RWPE1 (cell line): ENCODE data around the gene TWSG1.

ENCODE experiments used
- CTCF ChIA-PET: fragments of 350-600 bp; sonication (Branson Sonifier 250); formaldehyde crosslinking; extraction: SDS; loops from one replicate; lab custom pipeline; 2021; lab: Yijun Ruan, JAX
- POLR2A ChIA-PET: fragments of 400-600 bp; formaldehyde crosslinking; extraction: SDS; loops from one replicate; lab custom pipeline; 2020; ENCODE audit warnings: antibody characterized with exemption; ENCODE audit not compliant: low non-redundant PET; lab: Yijun Ruan, JAX
- DNase-seq: peaks from one replicate; pipeline ENCODE4 v3.0.0; 2012; ENCODE audit warnings: low spot score
- H3K27ac ChIP-seq: fragments of 450-650 bp; 2 replicates; pipeline ENCODE4 v1.5.1; 2017
- CTCF ChIP-seq: fragments of 450-650 bp; conservative IDR thresholded peaks from 2 replicates; pipeline ENCODE4 v1.5.1; 2017; ENCODE audit warnings: low read depth, mild to moderate bottlenecking

Gene TWSG1

GRCh38 chr18:9340472-9340871, 5.9 kb downstream of the TWSG1 start:
- POLR2A ChIA-PET: no interaction called here
- CTCF ChIA-PET: no interaction called here
- H3K27ac ChIP-seq: no peak overlapping the region
- DNase-seq: no peak
- TF ChIP-seq CTCF: no peak

- no peak overlapping the region for H3K27ac ChIP-seq
- POLR2A ChIA-PET: no interaction called here
- TF ChIP-seq CTCF: no peak
- DNase-seq: no peak
- CTCF ChIA-PET: no interaction called here
Observed at GRCh38 chr18:9343577-9343976, 9.0 kb downstream of the TWSG1 start.

GRCh38 chr18:9346775-9347174, 12.2 kb downstream of the TWSG1 start:
- ChIA-PET POLR2A (no interaction called here), CTCF (interaction anchor here (0.6 to 1.2 kb wide), 2 partner anchors 12 to 329 kb away, joined by 3 to 6 read pairs; partner anchors contain the start of gene TWSG1)
- TF ChIP-seq CTCF: no peak
- no peak for DNase-seq
- no peak overlapping the region for H3K27ac ChIP-seq

- no peak overlapping the region for H3K27ac ChIP-seq
- ChIA-PET CTCF (interaction anchor here (0.5 kb wide), 1 partner anchor 138 kb away, joined by 4 read pairs; no protein-coding TSS in a partner anchor), POLR2A (no interaction called here)
- DNase-seq: no peak
- TF ChIP-seq CTCF: no peak
Observed at GRCh38 chr18:9348079-9348671, 13.6 kb downstream of the TWSG1 start.

- ChIA-PET POLR2A (no interaction called here), CTCF (interaction anchor here (0.5 kb wide), 1 partner anchor 138 kb away, joined by 4 read pairs; no protein-coding TSS in a partner anchor)
- no peak for TF ChIP-seq CTCF
- DNase-seq: no peak
- H3K27ac ChIP-seq: no peak overlapping the region
Observed at GRCh38 chr18:9348766-9349165, 14.2 kb downstream of the TWSG1 start.

- TF ChIP-seq CTCF: no peak
- CTCF ChIA-PET: no interaction called here
- POLR2A ChIA-PET: no interaction called here
- H3K27ac ChIP-seq: no peak overlapping the region
- DNase-seq: no peak
Observed at GRCh38 chr18:9353596-9353995, 19.0 kb downstream of the TWSG1 start.
